LoVo (cell line): ENCODE results near the gene TMEM131L.
"Not testable (repeated sequence)": the region's sequence is repeated elsewhere in the genome, so short reads cannot be mapped to it uniquely, and the experiment has no call there.

Experiments used
- DNase-seq: peaks from one replicate; pipeline ENCODE4 v3.0.0-alpha.2; 2016; ENCODE audit warnings: low spot score

The TMEM131L gene

GRCh38 chr4:153573881-153574802 lies 108.0 kb downstream of the TMEM131L start:
- no peak for DNase-seq

GRCh38 chr4:153576443-153576774 lies 110.2 kb downstream of the TMEM131L start:
- DNase-seq: no peak

- DNase-seq: no peak
These were observed 110.9 kb downstream of the TMEM131L start for GRCh38 chr4:153577053-153577452.

GRCh38 chr4:153579410-153579809 lies 113.2 kb downstream of the TMEM131L start:
- DNase-seq: no peak

GRCh38 chr4:153579872-153580271 lies 113.7 kb downstream of the TMEM131L start:
- no peak for DNase-seq

DNA sequence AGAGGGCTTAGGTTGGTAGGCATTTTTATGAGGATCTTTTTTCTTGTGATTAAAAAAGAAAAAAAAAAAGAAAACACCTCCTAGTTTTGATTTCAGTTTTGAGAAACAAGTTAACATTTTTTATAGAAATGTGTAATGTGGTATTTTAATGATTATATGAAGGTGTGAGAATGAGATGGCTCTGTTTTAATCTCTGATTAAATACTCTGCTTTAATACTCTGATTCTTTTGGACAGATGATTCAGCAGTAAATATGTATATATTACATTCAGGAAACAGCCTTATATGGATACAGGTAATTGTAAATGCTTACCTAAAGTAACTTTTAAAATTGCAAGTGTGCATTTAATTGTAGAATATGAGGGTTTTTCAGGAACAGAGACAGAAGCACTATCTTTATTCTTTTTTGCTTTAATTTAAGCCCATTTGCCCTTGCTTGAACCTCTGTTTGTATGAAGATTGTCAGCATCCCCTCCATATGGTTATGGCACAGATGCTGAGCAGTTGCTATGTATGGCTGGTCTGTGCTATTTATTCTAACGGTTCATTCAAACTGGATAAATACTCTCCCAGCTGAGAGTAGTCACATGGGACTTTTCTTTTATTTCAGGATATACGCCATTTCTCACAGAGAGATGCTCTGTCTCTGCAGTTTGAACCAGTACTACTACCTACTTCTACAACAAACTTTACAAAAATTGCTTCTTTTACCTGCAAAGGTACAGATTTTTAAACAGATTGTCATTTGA lies 117.0 kb downstream of the TMEM131L start:
- DNase-seq: no peak

- DNase-seq: no peak
These were observed 118.9 kb downstream of the TMEM131L start for GRCh38 chr4:153585026-153585425.

- no peak for DNase-seq
These were observed 123.8 kb downstream of the TMEM131L start for GRCh38 chr4:153589703-153590595.

GRCh38 chr4:153591441-153591840 lies 125.3 kb downstream of the TMEM131L start:
- no peak for DNase-seq

GRCh38 chr4:153592064-153592463 lies 125.9 kb downstream of the TMEM131L start:
- DNase-seq: no peak

- no peak for DNase-seq
These were observed 127.0 kb downstream of the TMEM131L start for GRCh38 chr4:153593161-153593560.

GRCh38 chr4:153594210-153594609 lies 128.1 kb downstream of the TMEM131L start:
- no peak for DNase-seq

DNA sequence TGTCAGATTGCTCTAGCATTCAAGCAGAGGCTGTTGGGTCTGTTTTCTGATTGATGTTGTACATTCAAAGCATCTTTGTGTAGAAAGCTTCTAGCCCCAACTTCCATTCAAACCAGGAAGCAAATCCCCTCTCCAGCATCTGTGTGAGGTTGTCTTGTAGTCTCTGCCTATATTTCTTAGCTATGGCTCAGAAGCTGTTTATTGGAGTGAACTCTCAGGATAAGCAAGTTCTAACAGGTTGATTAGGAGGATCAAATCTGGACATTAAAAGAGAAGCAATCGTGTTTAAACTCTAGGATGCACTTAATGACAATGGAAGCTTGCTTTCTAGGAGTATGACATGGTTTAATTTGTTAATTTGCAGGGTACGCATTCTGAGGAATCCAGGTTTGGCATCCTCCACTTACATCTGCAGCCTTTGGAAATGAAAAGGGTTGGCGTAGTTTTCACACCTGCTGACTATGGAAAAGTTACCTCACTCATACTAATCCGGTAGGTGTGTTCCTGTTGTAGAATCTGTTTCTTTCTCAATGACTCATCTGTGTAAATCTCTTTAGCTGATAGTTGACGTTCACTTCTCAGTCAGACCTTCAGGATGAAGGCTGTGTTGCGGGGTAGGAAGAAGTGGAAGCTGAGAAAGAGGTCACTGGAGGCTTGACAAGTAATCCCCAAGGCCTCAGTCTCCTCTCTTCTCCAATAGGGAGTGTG lies 129.9 kb downstream of the TMEM131L start:
- DNase-seq: no peak

- no peak for DNase-seq
These were observed 136.6 kb downstream of the TMEM131L start for GRCh38 chr4:153602758-153603157.

DNA sequence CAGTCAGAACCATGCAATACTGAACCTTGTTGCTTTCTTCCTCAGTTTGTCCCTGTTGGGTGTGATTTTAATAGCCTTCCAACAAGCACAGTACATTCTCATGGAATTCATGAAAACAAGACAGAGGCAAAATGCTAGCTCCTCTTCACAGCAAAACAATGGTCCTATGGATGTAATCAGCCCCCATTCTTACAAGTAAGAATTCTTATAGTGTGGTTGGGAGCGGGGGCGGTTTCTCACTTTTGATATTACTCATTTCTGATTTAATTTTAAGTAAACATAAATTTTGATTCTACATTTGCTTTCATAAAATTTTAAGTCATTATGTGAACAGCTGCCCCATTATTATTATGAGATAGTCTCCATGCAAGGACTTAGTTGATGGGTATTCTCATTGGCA lies 137.1 kb downstream of the TMEM131L start:
- DNase-seq: no peak

DNA sequence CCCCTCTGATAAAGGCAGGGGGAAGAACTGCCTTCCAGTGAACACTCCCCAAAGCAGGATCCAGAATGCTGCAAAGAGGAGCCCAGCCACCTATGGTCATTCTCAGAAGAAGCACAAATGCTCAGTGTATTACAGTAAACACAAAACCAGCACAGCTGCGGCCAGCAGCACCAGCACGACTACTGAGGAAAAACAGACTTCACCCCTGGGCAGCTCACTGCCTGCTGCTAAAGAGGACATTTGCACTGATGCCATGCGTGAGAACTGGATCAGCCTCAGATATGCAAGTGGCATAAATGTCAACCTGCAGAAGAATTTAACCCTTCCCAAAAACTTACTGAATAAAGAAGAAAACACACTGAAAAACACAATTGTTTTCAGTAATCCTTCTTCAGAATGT lies 137.7 kb downstream of the TMEM131L start:
- no peak for DNase-seq

GRCh38 chr4:153609070-153609469 lies 142.9 kb downstream of the TMEM131L start:
- DNase-seq: not testable (repeated sequence)

GRCh38 chr4:153610623-153611376 lies 144.6 kb downstream of the TMEM131L start:
- DNase-seq: no peak

DNA sequence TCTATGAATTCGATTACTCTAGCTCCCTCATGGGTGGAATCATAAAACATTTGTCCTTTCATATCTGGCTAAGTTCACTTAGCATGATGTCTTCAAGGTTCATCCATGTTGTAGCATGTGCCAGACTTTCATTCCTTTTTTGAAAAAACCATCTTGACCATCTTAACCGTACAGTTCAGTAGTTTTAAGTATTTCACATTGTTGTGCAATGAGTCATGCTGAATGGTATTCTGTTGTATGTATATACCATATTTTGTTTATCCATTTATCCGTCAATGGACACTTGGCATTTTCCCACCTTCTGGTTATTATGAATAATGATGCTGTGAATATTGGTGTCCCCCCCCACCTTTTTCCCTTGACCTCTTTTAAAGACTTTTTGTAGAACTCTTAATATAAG lies 145.5 kb downstream of the TMEM131L start:
- DNase-seq: no peak

- no peak for DNase-seq
These were observed 146.7 kb downstream of the TMEM131L start for GRCh38 chr4:153612878-153613277.

- DNase-seq: no peak
These were observed 149.9 kb downstream of the TMEM131L start for GRCh38 chr4:153616006-153616555.
